HG03064 (cell line): ENCODE data around the gene ZNF317.
"Not testable (repeated sequence)": the region's sequence is repeated elsewhere in the genome, so short reads cannot be mapped to it uniquely, and the experiment has no call there.

Source experiments
- ATAC-seq: cut with Tn5 transposase; IDR thresholded peaks from one replicate; pipeline ENCODE4 v1.9.1; 2021; ENCODE audit warnings: low read depth; ENCODE audit not compliant: unreplicated experiment

Gene ZNF317

DNA sequence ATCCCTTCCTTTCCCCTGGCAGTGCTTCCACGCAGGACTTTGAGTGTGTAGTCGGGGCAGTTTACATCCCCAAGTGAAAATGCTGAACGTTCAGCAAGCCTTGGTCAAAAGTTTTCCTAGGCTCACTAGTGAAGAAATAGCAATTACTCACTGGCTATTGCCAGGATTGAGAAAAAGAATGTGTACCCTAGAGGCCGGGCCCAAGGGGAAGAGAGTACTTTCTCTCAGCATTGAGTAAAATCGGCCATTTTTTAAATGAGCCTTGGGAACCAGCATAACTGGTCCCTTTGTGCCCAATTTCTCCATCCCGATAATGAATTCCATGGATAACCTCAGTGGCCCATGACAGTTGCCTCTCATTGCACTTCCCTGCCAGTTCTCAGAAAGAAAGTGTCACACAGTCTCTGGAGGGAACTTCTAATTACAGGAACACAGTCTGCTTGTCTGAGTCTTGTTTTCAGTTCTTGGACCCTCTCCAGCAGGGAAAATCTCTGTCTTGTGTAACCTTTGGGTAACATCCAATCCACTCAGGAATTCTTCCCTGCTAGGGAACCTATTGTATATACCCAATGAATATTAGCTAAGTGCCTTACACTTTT, 31.3 kb downstream of the ZNF317 start:
- no peak for ATAC-seq

DNA sequence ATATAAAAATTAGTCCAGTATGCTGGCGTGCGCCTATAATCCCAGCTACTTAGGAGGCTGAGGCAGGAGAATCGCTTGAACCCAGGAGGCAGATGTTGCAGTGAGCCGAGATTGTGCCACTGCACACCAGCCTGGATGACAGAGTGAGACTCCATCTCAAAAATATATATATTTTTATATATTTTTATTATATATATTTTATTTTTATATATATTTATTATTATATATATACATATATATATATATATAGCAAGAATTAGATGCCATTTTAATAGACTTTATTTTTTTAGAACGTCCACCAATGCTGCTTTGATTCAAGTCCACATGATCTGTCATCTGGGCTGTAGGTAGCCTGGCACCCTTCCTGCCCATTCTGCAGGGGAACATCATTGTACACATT, 35.1 kb downstream of the ZNF317 start:
- ATAC-seq = no peak

DNA sequence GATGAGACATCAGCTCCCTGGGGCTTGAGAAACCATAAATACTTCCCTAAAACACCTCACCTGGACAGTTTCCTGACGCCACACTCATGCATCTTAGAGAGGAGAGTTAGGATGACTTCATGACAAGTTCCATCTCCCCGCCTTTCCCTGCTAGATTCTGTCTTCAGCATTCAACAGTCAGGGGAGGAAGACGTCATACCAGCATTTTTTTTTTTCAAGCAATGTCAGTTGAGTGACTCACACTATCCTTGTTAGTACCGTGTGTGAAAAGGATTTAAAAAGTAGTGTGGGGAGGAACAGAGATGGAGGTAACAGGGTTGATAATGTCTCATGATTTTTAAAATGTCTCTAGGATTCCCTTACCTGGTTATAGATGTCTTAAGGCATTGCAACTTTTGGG, 38.7 kb downstream of the ZNF317 start, which contains the start of gene OR7D2:
OR7D2 (plus strand) TSS at position 79 of the 400 bp plus-strand sequence. CDS start 6,803 bp downstream, outside the sequence.
- no peak for ATAC-seq

DNA sequence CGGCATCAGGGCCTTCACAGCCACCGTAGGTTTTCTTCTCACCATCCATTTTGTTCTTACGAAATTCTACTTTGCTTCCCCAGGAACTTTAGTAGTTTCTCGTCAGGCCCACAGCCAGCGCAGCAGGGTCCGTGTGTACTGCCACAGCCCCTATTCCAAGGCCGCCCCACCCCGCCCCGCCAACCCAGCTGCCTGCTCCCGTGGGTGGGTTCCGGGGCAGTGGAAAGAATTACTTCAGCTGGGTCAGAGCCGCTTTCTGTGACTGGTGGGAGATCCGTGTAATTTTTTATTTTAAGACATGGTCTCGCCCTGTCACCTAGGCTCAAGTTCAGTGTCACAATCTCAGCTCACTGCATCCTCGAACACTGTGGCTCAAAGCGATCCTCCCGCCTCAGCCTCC, 42.8 kb downstream of the ZNF317 start:
- ATAC-seq = no peak

DNA sequence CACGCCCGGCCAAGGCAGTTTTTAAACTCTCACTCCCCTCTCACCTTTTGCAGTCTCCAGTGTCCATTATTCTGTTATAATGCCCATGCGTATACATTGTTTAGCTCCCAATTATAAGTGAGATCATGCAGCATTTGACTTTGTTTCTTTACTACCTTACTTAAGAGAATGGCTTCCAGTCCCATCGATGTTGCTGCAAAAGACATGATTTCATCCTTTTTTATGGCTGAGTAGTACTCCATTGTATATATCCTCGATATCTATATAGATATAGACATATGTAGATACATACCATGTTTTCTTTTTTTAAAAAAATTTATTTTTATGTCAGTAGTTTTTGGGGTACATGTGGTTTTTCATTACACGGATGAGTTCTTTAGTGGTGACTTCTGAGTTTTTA, 47.0 kb downstream of the ZNF317 start:
- ATAC-seq = no peak

DNA sequence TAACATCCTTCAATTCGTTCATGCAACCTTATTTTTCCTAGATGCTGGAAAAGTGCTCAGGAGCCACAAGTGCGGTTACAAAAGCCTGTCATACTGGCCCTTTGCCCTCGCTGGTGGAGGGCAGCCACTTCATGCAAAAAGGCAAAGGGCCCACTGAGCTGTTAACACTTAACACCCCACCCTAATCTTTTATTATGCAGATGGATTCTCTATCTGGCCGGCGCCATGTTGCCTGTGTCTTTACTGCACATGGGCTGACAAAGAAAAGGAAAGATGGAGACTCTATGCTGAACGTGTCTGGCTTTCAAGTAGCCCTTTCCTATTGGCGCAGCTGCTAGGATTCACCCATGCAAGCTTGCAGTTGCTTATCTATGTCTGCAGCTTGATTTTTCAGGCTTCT, 49.3 kb downstream of the ZNF317 start:
- no peak for ATAC-seq

DNA sequence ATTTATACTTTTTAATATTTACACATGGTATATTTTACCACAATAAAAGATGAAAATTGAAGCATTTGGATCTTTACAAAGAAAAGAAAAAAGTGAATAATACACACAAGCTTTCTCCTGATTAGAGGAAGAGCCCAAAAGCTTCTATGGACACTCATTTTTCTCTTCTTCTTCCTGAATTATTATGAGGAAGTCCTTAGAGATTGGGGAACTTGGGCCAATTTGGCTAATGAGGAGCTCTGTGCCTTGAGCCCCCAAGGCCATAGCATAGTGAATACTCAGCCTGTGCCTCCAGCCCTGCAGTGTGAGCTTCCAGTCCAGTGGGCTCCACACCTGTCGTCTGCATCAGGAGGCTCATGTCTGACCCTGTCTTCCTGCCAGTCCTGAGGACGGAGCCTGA, 57.8 kb downstream of the ZNF317 start:
- not testable (repeated sequence) for ATAC-seq

DNA sequence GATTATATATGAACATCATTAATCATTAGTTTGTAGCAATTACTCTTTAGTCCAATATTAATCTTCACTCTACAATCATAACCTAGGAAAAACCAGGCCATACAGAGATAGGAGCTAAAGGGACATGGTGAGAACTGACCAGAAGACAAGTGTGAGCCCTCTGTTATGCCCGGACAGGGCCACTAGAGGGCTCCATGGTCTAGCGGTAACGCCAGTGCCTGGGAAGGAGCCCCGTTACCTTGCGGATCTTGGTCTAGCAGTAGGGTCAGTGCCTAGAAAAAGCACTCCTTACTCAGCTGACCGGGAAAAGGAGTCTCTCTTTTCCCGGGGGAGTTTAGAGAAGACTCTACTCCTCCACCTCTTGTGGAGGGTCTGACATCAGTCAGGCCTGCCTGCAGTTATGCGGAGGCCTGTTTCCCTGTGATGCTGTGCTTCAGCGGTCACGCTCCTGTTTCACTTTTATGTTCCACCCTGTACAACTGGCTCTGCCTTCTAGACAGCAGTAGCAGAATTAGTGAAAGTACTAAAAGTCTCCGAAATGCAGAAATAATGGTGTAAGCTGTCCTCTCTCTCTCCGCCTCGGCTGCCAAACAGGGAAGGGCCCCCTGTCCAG, 65.4 kb downstream of the ZNF317 start:
- ATAC-seq = no peak
